Sigmoid colon (tissue), 4 donors: ENCODE data around the gene CNIH3.

Experiments used
- CTCF ChIP-seq, 4 experiments: fragments of 450-650 bp in 3 of 4; fragments of 200-600 bp in 1 of 4; IDR thresholded peaks; one replicate each; pipeline ENCODE4 v1.5.1; 2016 to 2019; ENCODE audit warnings: antibody characterized with exemption in 4 of 4, mild to moderate bottlenecking in 3 of 4, moderate library complexity in 2 of 4
- EP300 ChIP-seq, 4 donors: sonication (generic); formaldehyde crosslinking; IDR thresholded peaks; one replicate each; pipeline ENCODE4 v1.6.1; 2017; ENCODE audit warnings: antibody characterized with exemption in 4 of 4
- POLR2AphosphoS5 ChIP-seq, 4 donors: sonication (generic); formaldehyde crosslinking; IDR thresholded peaks; one replicate each; pipeline ENCODE4 v1.6.1; 2017; ENCODE audit warnings: antibody characterized with exemption in 4 of 4

GRCh38 chr1:224687465-224687864 is 71.3 kb downstream of the CNIH3 start:
- TF ChIP-seq POLR2AphosphoS5 (IDR thresholded peaks at IDR 0.05): no peak
- no peak for TF ChIP-seq CTCF (IDR thresholded peaks at IDR 0.05)
- no peak for TF ChIP-seq EP300 (IDR thresholded peaks at IDR 0.05)
